GM19035 (cell line): ENCODE data around the gene ATP8B4.

Source experiments
- ATAC-seq: cut with Tn5 transposase; IDR thresholded peaks from one replicate; pipeline ENCODE4 v1.9.1; 2021; ENCODE audit not compliant: unreplicated experiment

ATP8B4 gene

DNA sequence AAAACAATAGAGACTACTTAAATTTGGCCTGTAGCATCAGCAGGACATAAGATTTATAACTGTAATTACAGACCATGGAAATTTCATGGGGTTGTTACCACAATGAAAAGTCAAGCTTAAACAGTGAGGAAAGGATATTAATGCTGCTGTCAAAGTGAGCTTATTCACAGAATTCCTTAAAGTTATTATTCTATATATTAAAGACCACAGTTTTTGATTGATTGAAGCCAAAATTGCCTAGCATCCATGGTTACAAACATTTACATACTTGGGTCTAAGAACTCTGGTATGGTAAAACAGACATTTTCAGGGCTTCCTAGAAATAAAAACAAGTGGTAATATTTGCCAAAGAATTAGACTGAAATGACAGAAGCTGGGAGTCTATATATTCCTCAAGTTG is 248.6 kb downstream of the ATP8B4 start:
- no peak for ATAC-seq

DNA sequence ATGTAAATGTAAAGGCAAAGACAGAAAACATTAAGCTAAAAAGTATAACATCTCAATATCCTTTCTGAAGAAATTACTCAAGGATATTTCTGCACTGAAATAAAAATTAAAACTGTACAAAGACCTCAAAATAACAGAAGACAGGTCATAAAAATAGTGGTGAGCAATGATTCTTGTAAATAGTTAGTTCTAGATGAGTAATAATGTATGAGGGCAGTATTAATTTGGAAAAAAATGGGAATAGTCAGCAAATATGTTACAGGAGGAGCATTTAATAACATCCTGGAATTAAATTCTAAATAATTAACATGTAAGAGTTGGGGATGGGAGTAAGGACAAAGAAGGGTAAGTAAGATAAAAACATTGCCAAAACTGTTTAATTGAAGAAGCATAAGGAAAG is 250.7 kb downstream of the ATP8B4 start:
- no peak for ATAC-seq

DNA sequence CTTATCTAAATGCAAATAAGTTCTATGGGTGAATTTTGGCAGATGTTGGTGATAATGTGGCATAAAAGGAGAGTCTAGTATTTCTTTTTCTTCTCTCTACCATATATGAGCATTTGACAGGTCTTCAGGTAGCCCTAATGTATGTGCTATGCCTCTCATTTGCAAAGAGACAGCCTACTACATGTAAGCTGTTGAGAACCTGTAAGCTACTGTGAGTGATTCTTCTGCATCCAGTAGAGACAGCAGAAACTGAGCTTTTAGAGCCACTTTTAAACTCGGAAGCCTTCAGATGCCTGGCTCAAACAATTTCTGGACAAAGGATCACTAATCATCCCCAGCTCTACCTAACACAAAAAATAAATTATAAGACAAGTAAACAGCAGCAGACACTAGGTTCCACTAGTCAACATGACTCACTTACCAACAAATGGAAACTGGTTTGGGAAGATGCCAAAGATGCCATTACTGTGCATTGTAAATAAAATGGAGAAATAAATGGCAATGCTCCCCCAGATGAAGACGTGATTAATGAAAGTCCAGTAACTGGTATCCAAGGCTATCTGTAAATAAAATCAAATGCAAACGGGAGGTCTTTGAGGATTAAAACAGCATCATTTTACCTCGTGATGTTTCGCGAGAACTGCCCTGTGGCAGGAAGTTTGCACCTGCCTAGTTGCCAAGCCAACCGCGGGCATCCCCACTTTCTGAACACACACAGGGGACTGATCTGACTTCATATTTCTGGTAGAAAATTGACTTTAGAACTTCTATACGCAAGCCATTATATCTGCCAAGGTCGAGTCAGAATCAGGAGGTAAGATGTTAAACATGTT is 252.9 kb downstream of the ATP8B4 start:
- no peak for ATAC-seq

DNA sequence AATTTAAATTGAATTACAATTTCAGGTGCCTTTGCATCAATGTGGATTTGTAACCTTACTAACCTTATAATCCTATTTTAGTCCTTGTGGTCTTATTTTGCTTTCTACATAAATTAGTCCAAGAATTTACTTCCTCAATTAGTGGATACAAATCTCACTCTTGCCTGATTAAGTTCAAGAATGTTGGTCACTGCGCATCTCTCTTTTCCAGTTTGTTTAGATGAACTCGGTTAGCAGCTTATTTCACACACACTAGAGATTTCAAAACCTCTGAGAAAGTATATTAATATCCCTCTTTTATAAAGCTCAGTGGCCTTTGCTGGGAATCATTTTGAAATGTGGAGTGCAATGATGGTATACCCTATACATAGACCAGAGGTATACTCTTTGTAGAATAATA is 254.8 kb downstream of the ATP8B4 start:
- no peak for ATAC-seq

DNA sequence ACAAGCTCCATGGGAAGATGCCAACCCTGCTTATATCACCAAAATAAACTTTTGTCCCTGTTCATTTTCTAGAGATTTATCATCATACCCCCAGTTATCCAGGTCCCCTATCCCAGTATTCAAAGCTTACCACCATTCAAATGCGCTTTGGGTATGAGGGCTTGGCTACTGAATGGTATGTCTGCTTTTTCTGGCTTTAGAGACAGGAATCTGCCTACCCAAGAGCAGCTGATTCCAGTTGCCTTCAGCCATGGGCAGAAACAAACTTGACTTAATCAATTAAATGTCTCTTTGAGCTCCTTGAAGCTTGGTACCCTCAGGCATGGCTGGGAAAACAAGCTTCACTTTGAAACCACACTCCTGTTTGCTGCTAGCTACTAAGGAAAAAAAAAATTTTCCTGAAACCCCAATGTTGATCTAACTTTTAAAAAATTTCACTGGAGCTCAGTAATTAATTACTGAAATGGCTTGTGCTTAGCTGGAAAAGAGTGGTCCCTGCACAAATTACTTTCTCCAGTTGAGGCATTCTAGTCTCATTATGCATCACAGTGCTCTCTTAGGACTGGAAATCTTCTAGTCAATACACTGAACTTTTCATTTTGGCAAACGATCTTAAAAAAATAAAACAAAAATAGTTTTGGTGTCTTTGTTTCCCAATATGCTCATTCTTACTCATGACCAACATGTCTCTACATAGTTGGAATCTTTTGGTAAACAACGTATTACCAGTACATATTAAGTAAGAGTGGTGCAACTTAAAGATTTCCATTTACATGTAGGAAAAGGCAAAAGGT is 255.4 kb downstream of the ATP8B4 start:
- ATAC-seq: no peak

DNA sequence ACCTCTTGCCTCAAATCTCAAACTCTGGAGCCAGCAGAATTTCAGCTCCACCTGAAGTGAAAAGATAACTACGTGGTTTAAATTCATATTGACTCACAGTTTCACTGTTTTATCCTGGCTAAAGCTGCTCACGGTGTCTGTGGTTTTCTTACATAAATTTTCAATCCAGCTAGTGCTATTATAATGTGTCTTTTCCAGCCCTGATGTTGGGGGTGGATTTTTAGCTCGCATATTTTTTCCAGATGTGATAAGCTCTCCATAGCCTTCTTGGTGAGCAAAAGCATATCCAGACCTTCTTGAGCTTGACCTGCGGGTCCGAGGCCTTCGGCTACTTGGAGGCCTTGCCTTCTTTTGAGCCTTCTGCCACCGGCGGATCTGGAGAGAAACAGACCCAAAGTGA is 258.9 kb downstream of the ATP8B4 start:
- ATAC-seq: no peak

GRCh38 chr15:49857496-49858475 is 261.2 kb downstream of the ATP8B4 start:
- no peak for ATAC-seq

- ATAC-seq: no peak
These were observed 263.0 kb downstream of the ATP8B4 start for GRCh38 chr15:49855917-49856637.

DNA sequence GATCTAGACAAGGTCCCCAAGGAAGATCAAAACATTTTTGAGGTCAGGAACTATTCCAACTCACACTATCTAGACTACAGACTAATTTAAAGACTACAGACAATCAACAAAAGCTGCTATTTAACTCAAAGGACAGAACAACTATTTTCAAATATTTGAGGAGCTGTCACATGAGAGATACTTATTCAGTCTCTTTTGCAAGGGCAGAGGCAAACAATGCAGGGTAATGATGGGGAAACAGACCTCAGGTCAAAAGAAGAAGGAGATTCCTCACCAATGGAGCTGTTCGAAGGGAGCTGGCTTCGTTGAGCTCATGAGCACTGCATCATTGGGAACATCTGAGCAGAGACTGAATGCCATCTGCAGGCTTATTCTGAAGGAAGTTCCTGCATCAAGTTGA is 266.3 kb downstream of the ATP8B4 start:
- no peak for ATAC-seq

DNA sequence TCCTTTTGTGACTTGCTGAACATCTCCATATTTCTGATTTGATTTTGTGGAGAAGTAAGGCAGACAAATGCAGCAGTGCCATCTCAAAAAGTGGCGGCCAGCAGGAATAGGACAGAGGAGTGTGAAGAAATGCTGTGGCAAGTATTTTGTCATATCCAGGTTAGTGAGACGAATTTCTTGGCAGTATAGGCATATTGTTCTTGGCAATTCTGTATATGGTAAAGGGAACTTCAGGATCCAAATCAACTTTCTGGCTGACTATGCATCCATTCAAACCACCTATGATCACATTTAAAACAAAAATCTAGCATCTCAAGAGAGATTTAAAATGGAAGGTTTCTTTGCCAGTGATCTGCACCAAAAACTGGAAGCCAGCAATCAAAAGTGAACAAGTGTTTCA is 270.2 kb downstream of the ATP8B4 start:
- ATAC-seq: no peak

- ATAC-seq: no peak
These were observed 270.7 kb downstream of the ATP8B4 start for GRCh38 chr15:49848282-49848724.

- no peak for ATAC-seq
These were observed 271.4 kb downstream of the ATP8B4 start for GRCh38 chr15:49847423-49848281.

DNA sequence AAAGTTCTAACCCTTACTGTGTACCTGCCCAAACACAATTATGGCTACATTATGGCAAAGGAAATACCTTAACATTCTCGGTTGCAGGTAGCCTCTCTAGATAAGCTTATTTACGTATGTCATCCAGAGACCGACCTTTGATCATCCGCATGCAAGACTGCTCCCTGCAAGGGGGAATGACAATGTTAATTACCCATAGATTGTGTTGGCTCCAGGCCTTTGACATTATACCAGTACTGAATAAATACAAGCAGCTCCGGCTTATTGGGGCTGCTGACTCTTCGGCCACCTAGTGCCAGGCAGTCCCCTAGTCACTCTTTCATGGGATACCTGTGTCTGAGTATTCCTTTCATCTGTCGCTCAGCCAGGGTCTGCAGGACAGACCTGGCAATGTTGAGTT is 274.6 kb downstream of the ATP8B4 start:
- no peak for ATAC-seq

DNA sequence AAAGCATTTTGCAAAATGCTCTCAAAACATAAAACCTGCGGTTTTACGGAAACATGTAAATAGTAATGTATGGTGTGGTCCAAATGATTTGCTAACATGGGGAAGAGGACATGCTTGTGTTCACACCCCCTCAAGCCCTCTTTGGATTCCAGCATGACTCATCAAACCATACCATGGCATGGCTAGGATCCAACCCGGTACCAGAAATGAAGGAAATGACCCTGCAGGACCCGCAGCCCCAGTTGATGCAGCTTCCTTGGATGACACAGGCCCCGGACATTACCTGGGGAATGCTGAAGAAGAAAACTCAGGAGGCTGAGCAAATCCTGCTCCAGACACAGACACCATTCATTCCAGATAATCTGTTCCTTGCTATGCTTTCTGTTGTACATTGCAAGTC is 275.3 kb downstream of the ATP8B4 start:
- no peak for ATAC-seq

- no peak for ATAC-seq
These were observed 276.9 kb downstream of the ATP8B4 start for GRCh38 chr15:49842031-49842730.

DNA sequence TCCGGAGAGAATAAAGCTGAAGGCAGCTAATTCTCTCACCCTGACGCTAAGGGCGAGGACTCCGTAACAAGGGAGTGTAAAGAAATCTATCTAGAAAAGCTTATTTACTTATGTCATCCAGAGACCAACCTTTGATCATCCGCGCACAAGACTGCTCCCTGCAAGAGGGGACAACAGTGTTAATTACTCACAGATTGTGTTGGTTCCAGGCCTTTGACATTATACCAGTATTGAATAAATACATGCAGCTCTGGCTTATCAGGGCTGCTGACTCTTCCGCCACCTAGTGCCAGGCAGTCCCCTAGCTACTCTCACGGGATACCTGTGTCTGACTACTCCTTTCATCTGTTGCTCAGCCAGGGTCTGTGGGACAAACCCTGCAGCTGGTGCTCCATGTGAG is 286.5 kb downstream of the ATP8B4 start:
- no peak for ATAC-seq

DNA sequence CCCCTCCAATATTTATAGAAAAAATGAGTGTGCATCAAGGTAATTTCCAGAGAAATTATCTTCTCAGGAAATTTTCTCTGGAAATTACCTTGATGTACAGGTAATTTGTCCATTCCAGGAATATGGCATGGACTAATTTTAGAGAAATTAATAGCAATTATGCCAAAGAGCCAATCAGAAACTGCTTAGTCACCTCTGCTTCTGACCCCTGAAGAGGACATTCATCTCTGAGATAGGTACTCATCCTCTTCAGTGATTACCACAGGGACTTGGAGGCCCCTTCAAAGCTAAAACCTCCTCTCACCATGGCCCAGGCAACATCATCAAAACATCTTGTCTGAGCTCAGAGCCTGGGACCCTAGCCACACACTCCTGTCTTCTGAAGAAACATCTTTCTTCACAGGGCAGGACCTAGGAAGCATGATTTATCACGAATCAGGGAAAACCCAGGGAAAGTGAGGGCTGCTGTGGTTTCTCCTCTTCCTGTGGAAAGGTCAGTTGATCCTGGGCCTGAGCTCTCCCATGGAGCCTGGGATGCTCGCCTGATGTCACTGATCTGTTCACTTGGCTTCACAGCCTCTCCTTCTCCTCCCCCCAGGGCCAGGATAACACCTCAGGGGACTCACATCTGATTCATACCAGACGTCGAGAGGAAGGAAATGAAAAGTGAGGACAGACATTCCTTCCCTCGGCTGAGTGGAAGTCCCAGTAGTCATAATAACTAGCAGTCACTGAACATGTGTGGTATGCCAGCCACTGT is 287.6 kb downstream of the ATP8B4 start:
- no peak for ATAC-seq

DNA sequence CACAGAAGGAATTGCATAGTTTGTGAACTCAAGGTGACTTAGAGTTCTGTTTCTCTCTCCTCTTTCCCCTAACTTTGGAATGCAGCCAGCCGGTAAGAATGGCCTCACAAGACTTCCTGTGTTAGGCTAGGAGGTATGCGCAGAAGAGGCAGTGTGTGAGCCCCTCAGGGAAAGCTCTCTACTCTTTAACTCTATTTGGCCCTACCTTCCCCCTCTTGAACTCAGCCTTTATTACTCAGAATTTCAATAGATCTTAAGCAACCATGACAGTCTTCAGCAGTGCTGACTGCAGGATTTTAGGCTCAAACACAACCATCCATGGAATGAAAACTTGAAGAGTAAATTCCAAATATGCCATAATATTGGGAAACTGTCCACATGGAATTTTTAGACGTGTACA is 288.6 kb downstream of the ATP8B4 start:
- ATAC-seq: no peak
